Mucosa of descending colon (tissue), 3 donors: Measurements from ENCODE around the gene ZDHHC17. TPM values are rescaled to one million over a fixed set of nuclear protein-coding genes. Genes with fewer than 3 reads are reported as not detected.

Source experiments
- ATAC-seq: fragments of 200-7000 bp; cut with Tn5 transposase; one replicate; pipeline ENCODE4 v1.9.1; 2020; ENCODE audit warnings: mild to moderate bottlenecking, moderate library complexity
- DNase-seq, 3 donors: peaks; one replicate each; pipeline ENCODE4 v3.0.0-alpha.2; 2020
- H3K36me3 ChIP-seq: fragments of 200-600 bp; one replicate; pipeline ENCODE4 v1.8.0; 2021; ENCODE audit warnings: low read depth, mild to moderate bottlenecking
- H3K4me1 ChIP-seq: fragments of 200-600 bp; one replicate; pipeline ENCODE4 v1.8.0; 2021; ENCODE audit warnings: low read depth, mild to moderate bottlenecking
- H3K4me3 ChIP-seq: fragments of 200-600 bp; one replicate; pipeline ENCODE4 v1.8.0; 2021; ENCODE audit warnings: mild to moderate bottlenecking
- H3K9me3 ChIP-seq: fragments of 200-600 bp; one replicate; pipeline ENCODE4 v1.8.0; 2021; ENCODE audit warnings: mild to moderate bottlenecking
- CTCF ChIP-seq: fragments of 200-600 bp; IDR thresholded peaks from one replicate; pipeline ENCODE4 v1.8.0; 2022; ENCODE audit warnings: antibody characterized with exemption, mild to moderate bottlenecking
- intact Hi-C, 2 donors: fragments of 100-400 bp; cut with DNase I in 1 of 2; cut with micrococcal nuclease in 1 of 2; formaldehyde crosslinking; loops; one replicate each; pipeline versions ENCODE4 v1.11.0 to v1.11.1; 2022; cut with DNase I, micrococcal nuclease
- total RNA-seq, 3 donors: library from RNA; stranded (reverse); fragmentation: NEBNext Ultra II Directional in 2 of 3; extraction: Animal tissue kit (Norgen Biotek cat#: 25700) in 2 of 3; gene quantifications; one replicate each; pipeline versions ENCODE4 v1.2.1 to v1.2.4, GENCODE V29; 2021 to 2023
- donor health status: DM: no; HTN: no; CAD: no; lungs with moderate emphysema.
- donor health status: DM: no; HTN: no; CAD: no.
- donor health status: DM: no; HTN: yes; CAD: no.

The ZDHHC17 gene
- total RNA-seq, 3 donors from 2014 or later: 17.4 to 39.0 (median 25.7) TPM

GRCh38 chr12:76879710-76880518 lies 116.0 kb downstream of the ZDHHC17 start:
- no peak for ATAC-seq
- intact Hi-C loops: no loop called here
- no peak for DNase-seq

GRCh38 chr12:76880519-76881023 lies 116.7 kb downstream of the ZDHHC17 start:
- Histone ChIP-seq H3K36me3 (no peaks in the 10 kb centered on the region), H3K4me3 (no peak overlapping the region), H3K9me3 (no peaks in the 10 kb centered on the region), H3K4me1 (peaks cover 16% of the 10 kb centered on the region)
- intact Hi-C loops: no loop called here
- no peak for DNase-seq
- ATAC-seq: no peak
- TF ChIP-seq CTCF: no peak

More at GRCh38 chr12:76879710-76880518, 116.0 kb downstream of the ZDHHC17 start:
- no peak for TF ChIP-seq CTCF
- H3K36me3 ChIP-seq: no peaks in the 10 kb centered on the region
- peaks cover 16% of the 10 kb centered on the region for H3K4me1 ChIP-seq
- H3K4me3 ChIP-seq: no peak overlapping the region
- H3K9me3 ChIP-seq: no peaks in the 10 kb centered on the region

- Histone ChIP-seq H3K36me3 (no peaks in the 10 kb centered on the region), H3K4me3 (no peak overlapping the region), H3K4me1 (peaks cover 16% of the 10 kb centered on the region), H3K9me3 (no peaks in the 10 kb centered on the region)
- intact Hi-C loops: no loop called here
- no peak for TF ChIP-seq CTCF
- ATAC-seq: no peak
- no peak for DNase-seq
Observed at GRCh38 chr12:76881142-76881541, 117.2 kb downstream of the ZDHHC17 start.

GRCh38 chr12:76882367-76882766 lies 118.5 kb downstream of the ZDHHC17 start:
- Histone ChIP-seq H3K4me1 (peaks cover 16% of the 10 kb centered on the region), H3K36me3 (no peaks in the 10 kb centered on the region), H3K4me3 (no peak overlapping the region), H3K9me3 (no peaks in the 10 kb centered on the region)
- no peak for DNase-seq
- no peak for TF ChIP-seq CTCF
- no peak for ATAC-seq
- intact Hi-C loops: no loop called here

- H3K4me3 ChIP-seq: no peak overlapping the region
- H3K4me1 ChIP-seq: peaks cover 14% of the 10 kb centered on the region
- no peak for TF ChIP-seq CTCF
- no peak for DNase-seq
- no peaks in the 10 kb centered on the region for H3K9me3 ChIP-seq
- no peak for ATAC-seq
- intact Hi-C loops: no loop called here
- H3K36me3 ChIP-seq: no peaks in the 10 kb centered on the region
Observed at GRCh38 chr12:76883151-76883550, 119.2 kb downstream of the ZDHHC17 start.
